HFFc6 (cell line): Measurements from ENCODE around the gene AIF1L. TPM values are rescaled to one million over a fixed set of nuclear protein-coding genes. Genes with fewer than 3 reads are reported as not detected.

Source experiments
- DNase-seq: peaks from one replicate; pipeline ENCODE4 v3.0.0-alpha.2; 2018
- H3K27ac Mint-ChIP-seq: 2 replicates; pipeline ENCODE4 v1.8.0; 2020; ENCODE audit warnings: mild to moderate bottlenecking, mixed read lengths
- H3K27me3 Mint-ChIP-seq: 2 replicates; pipeline ENCODE4 v1.8.0; 2021; ENCODE audit warnings: mild to moderate bottlenecking, moderate library complexity, mixed read lengths; ENCODE audit not compliant: insufficient read depth
- H3K36me3 Mint-ChIP-seq: 2 replicates; pipeline ENCODE4 v1.8.0; 2021; ENCODE audit warnings: low read depth, mixed read lengths
- H3K4me1 Mint-ChIP-seq: 2 replicates; pipeline ENCODE4 v1.8.0; 2020; ENCODE audit warnings: low read depth, mixed read lengths
- H3K4me3 Mint-ChIP-seq: 2 replicates; pipeline ENCODE4 v1.8.0; 2020; ENCODE audit warnings: mild to moderate bottlenecking, moderate library complexity, mixed read lengths
- H3K9me3 Mint-ChIP-seq: 2 replicates; pipeline ENCODE4 v1.8.0; 2020; ENCODE audit warnings: mild to moderate bottlenecking, mixed read lengths
- CTCF ChIP-seq: fragments of 200-600 bp; sonication (generic); IDR thresholded peaks from 2 replicates; pipeline ENCODE4 v1.5.0; 2021; ENCODE audit warnings: antibody characterized with exemption, mild to moderate bottlenecking
- total RNA-seq, 6 experiments: library from RNA; stranded (reverse); fragmentation: NEBNext Ultra II Directional; extraction: Animal tissue kit (Norgen Biotek cat#: 25700); gene quantifications; 2 replicates in 1 of 6; 3 replicates in 5 of 6; pipeline ENCODE4 v1.2.3, GENCODE V29; 2021

AIF1L gene
- total RNA-seq, 6 experiments from 2014 or later: 0.05 to 0.37 (median 0.21) TPM

GRCh38 chr9:131117121-131117761 is 20.9 kb downstream of the AIF1L start:
- Mint-ChIP-seq H3K27me3 (peaks cover 45% of the 10 kb centered on the region), H3K36me3 (no peaks in the 10 kb centered on the region), H3K4me3 (no peak overlapping the region), H3K9me3 (no peaks in the 10 kb centered on the region), H3K27ac (no peak overlapping the region), H3K4me1 (0 out of 2 replicates have a peak, but pooled peaks cover 5% of the 10 kb centered on the region)
- TF ChIP-seq CTCF: no peak
- no peak for DNase-seq

- no peak overlapping the region for H3K4me3 Mint-ChIP-seq
- H3K4me1 Mint-ChIP-seq: no peaks in the 10 kb centered on the region
- H3K27me3 Mint-ChIP-seq: peaks cover 40% of the 10 kb centered on the region
- H3K9me3 Mint-ChIP-seq: no peaks in the 10 kb centered on the region
- no peak overlapping the region for H3K27ac Mint-ChIP-seq
- DNase-seq: no peak
- H3K36me3 Mint-ChIP-seq: no peaks in the 10 kb centered on the region
- TF ChIP-seq CTCF: no peak
These were observed 21.4 kb downstream of the AIF1L start for GRCh38 chr9:131117762-131118145.

GRCh38 chr9:131119600-131119999 is 23.3 kb downstream of the AIF1L start:
- Mint-ChIP-seq H3K27me3 (peaks cover 38% of the 10 kb centered on the region), H3K9me3 (no peaks in the 10 kb centered on the region), H3K4me3 (no peak overlapping the region), H3K27ac (no peak overlapping the region), H3K36me3 (no peaks in the 10 kb centered on the region), H3K4me1 (no peaks in the 10 kb centered on the region)
- no peak for TF ChIP-seq CTCF
- DNase-seq: no peak

GRCh38 chr9:131120620-131121228 is 24.4 kb downstream of the AIF1L start:
- Mint-ChIP-seq H3K27me3 (peaks cover 37% of the 10 kb centered on the region), H3K4me3 (no peak overlapping the region), H3K36me3 (no peaks in the 10 kb centered on the region), H3K9me3 (no peaks in the 10 kb centered on the region), H3K4me1 (no peaks in the 10 kb centered on the region), H3K27ac (no peak overlapping the region)
- no peak for TF ChIP-seq CTCF
- DNase-seq: no peak

- no peak for TF ChIP-seq CTCF
- Mint-ChIP-seq H3K9me3 (no peaks in the 10 kb centered on the region), H3K36me3 (no peaks in the 10 kb centered on the region), H3K4me1 (peaks cover 5% of the 10 kb centered on the region), H3K4me3 (no peak overlapping the region), H3K27me3 (peaks cover 32% of the 10 kb centered on the region), H3K27ac (no peak overlapping the region)
- DNase-seq: no peak
These were observed 25.0 kb downstream of the AIF1L start for GRCh38 chr9:131121346-131121745.
